ENCODE results near the gene ACAA1.
"Not testable (repeated sequence)": the region's sequence is repeated elsewhere in the genome, so short reads cannot be mapped to it uniquely, and the experiment has no call there.

The ACAA1 gene

DNA sequence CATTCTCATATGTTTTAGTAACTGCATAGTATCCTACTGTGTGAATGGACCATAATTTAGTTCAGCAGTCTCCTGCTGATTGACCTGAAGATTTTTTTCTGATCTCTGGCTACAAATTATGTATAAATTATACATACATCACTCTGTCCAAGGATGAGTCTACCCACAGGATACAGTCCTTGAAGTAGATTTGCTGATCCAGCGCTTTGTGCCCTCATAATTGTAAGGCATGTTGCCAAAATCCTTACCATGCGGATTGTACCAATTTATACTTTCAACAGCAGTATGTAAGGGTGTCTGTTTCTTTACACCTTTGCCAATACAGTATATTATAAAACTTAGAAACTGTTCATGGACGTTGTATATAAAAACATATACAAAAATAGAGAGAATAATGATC, 46.5 kb downstream of the ACAA1 start:
- H3K9me3 Mint-ChIP-seq (ENCODE audit: low read depth): no peaks in the 10 kb centered on the region
- H3K4me3 Mint-ChIP-seq: no peak overlapping the region
- no peaks in the 10 kb centered on the region for H3K27me3 Mint-ChIP-seq
- H3K27ac Mint-ChIP-seq: no peak overlapping the region
- no peaks in the 10 kb centered on the region for H3K36me3 Mint-ChIP-seq
- H3K4me1 Mint-ChIP-seq (ENCODE audit: low read depth): no peaks in the 10 kb centered on the region

DNA sequence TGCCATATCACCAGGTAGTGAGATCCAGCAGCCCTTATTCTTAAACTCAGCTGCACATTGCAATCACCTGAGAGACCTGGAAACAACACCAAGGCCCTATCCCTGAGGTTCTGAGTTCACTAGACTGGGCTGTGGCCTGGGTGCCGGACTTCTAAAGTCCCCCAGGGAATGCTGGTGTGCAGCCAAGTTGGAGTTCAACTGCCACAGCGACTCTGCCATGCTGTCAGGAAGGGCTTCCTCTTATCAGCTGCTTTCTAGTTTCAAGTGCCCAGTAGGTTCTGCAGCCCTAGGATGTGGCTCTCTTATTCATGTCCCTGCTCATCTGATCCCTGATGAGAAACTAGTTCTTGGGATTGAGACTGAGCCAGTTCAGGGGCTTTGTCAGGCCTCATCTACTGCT, 47.8 kb downstream of the ACAA1 start:
- no peaks in the 10 kb centered on the region for H3K36me3 Mint-ChIP-seq
- peaks cover 1% of the 10 kb centered on the region for H3K9me3 Mint-ChIP-seq (ENCODE audit: low read depth)

DNA sequence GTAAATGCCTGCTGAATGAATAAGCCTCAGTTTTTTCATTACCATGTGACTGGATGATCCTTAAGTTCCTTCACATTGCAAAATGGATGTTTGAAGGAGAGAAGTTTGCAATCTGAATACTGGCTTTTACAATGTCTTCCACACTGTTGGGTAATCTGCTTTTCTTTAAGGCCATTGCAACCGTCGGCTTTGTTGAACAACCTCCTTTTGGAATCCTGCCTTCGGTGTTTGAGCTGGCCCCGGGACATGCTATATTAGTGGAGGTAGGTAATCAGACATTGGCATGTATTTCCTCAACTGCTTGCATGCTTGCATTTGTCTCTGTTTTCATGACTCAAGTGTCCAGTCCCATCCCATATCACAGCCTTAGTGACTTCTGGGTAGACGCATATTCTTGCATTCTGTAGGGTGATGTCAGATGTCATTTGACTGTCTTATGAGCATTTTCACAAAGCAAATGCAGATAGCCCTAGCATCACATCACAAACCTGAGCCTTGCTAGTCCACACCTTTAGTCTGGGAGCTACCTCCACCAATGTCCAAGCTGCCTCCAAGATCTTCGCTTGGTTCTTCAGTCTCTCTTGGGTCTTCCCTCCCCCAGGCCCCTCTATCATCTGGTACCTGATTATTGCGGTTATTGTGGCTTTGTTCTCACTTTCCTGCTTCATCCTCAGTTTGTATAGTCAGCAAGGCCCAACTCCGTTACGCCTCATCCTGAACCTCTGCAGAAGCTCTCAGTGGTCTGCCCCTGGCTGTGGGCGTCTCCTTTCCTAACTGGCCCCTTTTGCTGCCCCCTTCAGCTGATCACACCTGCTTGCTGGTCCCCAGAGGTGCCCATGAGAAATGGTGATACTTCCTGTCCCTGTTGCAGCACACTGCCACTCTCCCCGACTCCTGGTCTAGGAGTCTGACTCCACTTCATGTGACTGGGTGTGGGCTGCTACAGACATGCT, 48.5 kb downstream of the ACAA1 start:
- H3K4me3 Mint-ChIP-seq: no peak overlapping the region
- no peak overlapping the region for H3K27ac Mint-ChIP-seq

More for the DNA sequence above, 47.8 kb downstream of the ACAA1 start:
- no peaks in the 10 kb centered on the region for H3K4me1 Mint-ChIP-seq (ENCODE audit: low read depth)
- no peaks in the 10 kb centered on the region for H3K27me3 Mint-ChIP-seq
- H3K27ac Mint-ChIP-seq: no peak overlapping the region
- H3K4me3 Mint-ChIP-seq: no peak overlapping the region

DNA sequence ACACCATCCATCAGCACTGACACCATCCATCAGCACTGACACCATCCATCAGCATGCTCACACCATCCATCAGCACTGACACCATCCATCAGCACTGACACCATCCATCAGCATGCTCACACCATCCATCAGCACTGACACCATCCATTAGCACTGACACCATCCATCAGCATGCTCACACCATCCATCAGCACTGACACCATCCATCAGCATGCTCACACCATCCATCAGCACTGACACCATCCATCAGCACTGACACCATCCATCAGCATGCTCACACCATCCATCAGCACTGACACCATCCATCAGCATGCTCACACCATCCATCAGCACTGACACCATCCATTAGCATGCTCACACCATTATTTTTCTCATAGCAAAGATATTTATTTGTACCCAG, 49.6 kb downstream of the ACAA1 start:
- H3K4me1 Mint-ChIP-seq (ENCODE audit: low read depth); H3K36me3 Mint-ChIP-seq; H3K27me3 Mint-ChIP-seq; H3K27ac Mint-ChIP-seq; H3K4me3 Mint-ChIP-seq; H3K9me3 Mint-ChIP-seq (ENCODE audit: low read depth): not testable (repeated sequence)

More for the DNA sequence above, 48.5 kb downstream of the ACAA1 start:
- H3K9me3 Mint-ChIP-seq (ENCODE audit: low read depth): peaks cover 4% of the 10 kb centered on the region
- no peaks in the 10 kb centered on the region for H3K4me1 Mint-ChIP-seq (ENCODE audit: low read depth)
- no peaks in the 10 kb centered on the region for H3K36me3 Mint-ChIP-seq
- H3K27me3 Mint-ChIP-seq: no peaks in the 10 kb centered on the region

DNA sequence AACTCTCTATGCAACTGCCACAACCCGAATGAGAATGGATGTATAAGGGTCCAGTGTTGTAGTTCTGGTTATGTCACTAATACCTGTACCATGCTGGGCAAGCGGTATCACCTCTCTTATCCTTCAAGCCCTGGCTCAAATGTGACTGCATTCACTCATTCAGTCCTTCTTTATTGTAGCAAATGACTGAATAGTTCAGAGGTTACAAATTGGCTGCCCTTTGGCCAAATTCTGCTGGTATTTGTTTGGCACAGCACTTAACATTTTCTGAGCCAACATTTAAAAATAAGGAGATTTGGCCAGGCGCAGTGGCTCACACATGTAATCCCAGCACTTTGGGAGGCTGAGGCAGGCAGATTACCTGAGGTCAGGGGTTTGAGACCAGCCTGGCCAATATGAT, 50.4 kb downstream of the ACAA1 start:
- Mint-ChIP-seq H3K27me3 (no peaks in the 10 kb centered on the region), H3K4me1 (ENCODE audit: low read depth) (no peaks in the 10 kb centered on the region), H3K4me3 (no peak overlapping the region), H3K27ac (no peak overlapping the region), H3K9me3 (ENCODE audit: low read depth) (peaks cover 4% of the 10 kb centered on the region), H3K36me3 (no peaks in the 10 kb centered on the region)

DNA sequence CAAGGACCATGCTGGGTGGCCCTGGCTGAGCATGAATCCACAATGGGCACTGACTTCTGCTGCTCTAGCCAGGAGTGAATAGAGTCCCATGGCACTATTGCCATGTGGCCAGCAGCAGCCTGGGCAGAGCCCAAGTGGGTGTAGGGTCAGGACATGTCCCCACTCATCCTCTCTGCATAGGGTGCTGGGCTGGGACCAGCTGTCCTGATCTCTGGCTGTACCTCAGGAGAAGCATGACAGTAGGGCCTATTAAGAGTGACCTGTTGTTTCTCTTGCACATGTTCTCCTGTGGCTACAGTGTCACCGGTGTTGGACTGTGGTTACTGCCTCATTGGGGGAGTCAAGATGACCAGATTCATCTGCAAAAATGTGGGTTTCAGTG, 51.0 kb downstream of the ACAA1 start:
- H3K27ac Mint-ChIP-seq: no peak overlapping the region
- H3K27me3 Mint-ChIP-seq: no peaks in the 10 kb centered on the region
- H3K4me1 Mint-ChIP-seq (ENCODE audit: low read depth): no peaks in the 10 kb centered on the region
- no peak overlapping the region for H3K4me3 Mint-ChIP-seq
- peaks cover 4% of the 10 kb centered on the region for H3K9me3 Mint-ChIP-seq (ENCODE audit: low read depth)
- H3K36me3 Mint-ChIP-seq: no peaks in the 10 kb centered on the region

DNA sequence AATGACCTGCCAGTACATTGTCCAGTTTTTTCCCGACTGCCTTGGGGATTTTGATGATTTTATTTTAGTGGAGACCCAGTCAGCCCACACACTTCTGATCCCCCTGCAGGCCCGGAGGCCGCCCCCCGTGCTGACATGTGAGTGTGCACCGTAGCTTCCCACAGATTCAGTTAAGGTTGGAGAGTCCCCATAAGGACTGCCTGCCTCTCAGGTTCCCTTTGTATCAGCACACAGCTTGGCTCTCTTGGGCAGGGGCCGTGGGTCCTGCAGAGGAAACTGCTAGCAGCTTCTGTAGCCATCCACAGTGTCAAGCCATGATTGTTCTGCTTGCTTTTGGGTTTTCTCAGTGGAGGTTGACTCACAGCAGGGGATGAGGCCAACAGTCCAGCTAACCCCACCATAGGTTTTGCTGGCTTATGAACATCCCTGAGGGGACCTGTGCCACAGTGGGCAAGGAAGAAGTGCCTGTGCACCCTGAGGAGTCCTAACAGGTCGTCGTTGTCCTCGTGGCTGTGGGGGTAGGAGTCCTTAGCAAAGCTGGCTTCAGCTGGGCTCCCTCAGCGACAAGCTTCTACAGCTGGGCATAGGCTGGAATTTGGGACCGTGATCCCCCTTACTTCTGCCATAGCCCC, 51.5 kb downstream of the ACAA1 start:
- Mint-ChIP-seq H3K27me3 (no peaks in the 10 kb centered on the region), H3K27ac (no peak overlapping the region), H3K36me3 (no peaks in the 10 kb centered on the region), H3K9me3 (ENCODE audit: low read depth) (peaks cover 4% of the 10 kb centered on the region), H3K4me1 (ENCODE audit: low read depth) (no peaks in the 10 kb centered on the region), H3K4me3 (no peak overlapping the region)

DNA sequence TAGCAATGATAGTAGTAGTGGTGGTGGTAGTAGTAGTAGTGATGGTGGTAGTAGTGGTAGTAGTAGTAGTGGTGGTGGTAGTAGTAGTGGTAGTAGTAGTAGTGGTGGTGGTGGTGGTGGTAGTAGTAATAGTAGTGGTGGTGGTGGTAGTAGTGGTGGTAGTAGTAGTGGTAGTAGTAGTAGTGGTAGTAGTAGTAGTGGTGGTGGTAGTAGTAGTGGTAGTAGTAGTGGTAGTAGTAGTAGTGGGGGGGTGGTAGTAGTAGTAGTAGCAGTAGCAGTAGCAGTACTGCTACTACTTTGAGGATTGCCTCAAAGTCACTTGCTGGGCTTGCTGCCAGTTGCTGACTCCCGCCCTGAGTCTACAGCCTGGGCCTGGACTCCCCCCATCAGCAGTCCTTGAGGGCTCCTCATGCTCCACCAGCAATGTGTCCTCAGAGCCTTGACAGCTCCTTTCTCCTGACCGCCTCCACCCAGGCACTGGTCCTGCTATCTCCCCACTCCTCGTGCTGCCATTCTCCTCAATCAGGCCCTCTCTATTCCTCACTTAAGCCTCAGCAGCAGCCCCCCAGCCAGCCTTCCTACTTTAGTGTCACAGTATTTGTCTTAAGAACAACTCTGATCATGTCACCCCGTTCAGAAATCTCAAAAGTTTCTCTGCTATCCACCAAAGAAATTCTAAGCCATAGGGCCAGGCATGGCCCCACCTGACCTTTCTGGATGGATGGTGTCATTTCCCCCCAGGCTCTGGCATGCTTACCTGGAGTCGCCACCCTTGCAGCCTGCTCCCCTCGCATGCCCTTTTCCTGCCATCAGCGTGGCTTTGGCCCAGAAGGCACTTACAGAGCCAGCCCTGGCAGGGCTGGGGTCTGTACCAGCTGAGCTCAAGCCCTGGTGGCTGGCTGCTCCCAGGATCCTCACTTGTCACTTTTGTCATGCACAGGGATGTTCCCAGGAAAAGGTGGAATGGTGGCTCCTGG, 52.3 kb downstream of the ACAA1 start:
- Mint-ChIP-seq H3K9me3 (ENCODE audit: low read depth) (peaks cover 4% of the 10 kb centered on the region), H3K4me1 (ENCODE audit: low read depth) (no peaks in the 10 kb centered on the region), H3K27ac (peak overlapping the region; percentile 86), H3K36me3 (no peaks in the 10 kb centered on the region), H3K4me3 (peak overlapping the region; percentile 12), H3K27me3 (no peaks in the 10 kb centered on the region)

DNA sequence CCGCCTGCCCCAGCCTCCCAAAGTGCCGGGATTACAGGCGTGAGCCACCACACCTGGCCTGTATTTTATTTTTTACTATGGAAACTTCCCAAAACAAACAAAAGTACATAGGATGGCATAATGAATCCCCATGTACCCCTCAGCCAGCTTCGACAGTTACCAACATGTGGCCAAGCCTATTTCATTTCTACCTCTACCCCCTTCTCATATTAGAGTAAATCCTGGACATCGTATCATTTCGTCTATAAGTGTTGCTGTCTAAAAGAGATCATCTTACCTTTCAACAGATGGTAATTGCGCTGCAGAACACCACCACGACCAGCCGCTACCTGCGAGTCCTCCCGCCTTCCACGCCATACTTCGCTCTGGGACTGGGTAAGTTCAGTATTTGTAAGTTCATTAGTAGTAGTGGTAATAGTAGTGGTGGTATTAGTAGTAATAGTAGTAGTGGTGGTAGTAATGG, 53.0 kb downstream of the ACAA1 start:
- H3K4me1 Mint-ChIP-seq (ENCODE audit: low read depth): no peaks in the 10 kb centered on the region
- H3K36me3 Mint-ChIP-seq: no peaks in the 10 kb centered on the region
- H3K27ac Mint-ChIP-seq: peak overlapping the region; percentile 18
- peak overlapping the region; percentile 12 for H3K4me3 Mint-ChIP-seq
- peaks cover 4% of the 10 kb centered on the region for H3K9me3 Mint-ChIP-seq (ENCODE audit: low read depth)
- H3K27me3 Mint-ChIP-seq: no peaks in the 10 kb centered on the region

DNA sequence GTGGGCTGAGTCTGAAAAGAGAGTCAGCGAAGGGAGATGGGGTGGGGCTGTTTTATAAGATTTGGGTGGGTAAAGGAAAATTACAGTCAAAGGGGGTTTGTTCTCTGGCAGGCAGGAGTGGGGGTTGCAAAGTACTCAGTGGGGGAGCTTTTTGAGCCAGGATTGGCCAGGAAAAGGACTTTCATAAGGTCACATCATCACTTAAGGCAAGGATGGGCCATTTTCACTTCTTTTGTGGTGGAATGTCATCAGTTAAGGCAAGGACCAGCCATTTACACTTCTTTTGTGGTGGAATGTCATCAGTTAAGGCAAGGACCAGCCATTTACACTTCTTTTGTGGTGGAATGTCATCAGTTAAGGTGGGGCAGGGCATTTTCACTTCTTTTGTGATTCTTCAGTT, 53.7 kb downstream of the ACAA1 start:
- H3K9me3 Mint-ChIP-seq (ENCODE audit: low read depth); H3K4me3 Mint-ChIP-seq; H3K27me3 Mint-ChIP-seq; H3K27ac Mint-ChIP-seq; H3K4me1 Mint-ChIP-seq (ENCODE audit: low read depth); H3K36me3 Mint-ChIP-seq: not testable (repeated sequence)

DNA sequence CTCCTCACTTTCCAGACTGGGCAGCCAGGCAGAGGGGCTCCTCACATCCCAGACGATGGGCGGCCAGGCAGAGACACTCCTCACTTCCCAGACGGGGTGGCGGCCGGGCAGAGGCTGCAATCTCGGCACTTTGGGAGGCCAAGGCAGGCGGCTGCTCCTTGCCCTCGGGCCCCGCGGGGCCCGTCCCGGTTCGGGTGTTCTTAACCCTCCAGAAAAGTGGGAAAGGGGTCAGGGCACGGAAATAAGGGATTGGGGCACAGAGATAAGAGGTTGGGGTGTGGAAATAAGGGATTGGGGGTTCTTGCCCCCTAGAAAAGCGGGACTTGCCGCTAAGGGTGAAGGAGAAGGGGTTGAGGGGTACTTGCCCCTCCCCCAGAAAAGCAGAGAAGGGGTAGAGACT, 54.6 kb downstream of the ACAA1 start:
- not testable (repeated sequence) for H3K27me3 Mint-ChIP-seq; H3K4me1 Mint-ChIP-seq (ENCODE audit: low read depth); H3K4me3 Mint-ChIP-seq; H3K36me3 Mint-ChIP-seq; H3K27ac Mint-ChIP-seq; H3K9me3 Mint-ChIP-seq (ENCODE audit: low read depth)

DNA sequence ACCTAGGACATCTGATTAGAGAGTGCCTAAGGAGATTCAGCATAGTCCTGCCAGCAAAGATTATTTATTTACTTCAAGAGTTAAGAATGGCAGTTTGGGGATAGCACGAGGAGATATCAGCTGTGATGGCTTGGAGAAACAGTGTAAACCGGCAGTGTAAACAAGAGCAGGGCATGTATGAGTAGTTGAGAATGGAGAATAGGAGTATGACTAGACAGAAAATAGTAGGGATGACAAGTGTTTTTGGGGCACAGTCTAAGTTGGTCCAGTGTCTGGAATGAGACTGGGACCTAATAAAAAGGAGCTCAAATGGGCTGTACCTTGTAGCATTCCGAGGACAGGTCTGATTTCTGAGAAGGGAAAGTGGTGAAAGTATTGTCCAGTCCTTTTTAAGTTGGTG, 59.9 kb downstream of the ACAA1 start:
- not testable (repeated sequence) for H3K4me1 Mint-ChIP-seq (ENCODE audit: low read depth); H3K27ac Mint-ChIP-seq; H3K27me3 Mint-ChIP-seq

More for the DNA sequence above, 59.9 kb downstream of the ACAA1 start:
- H3K36me3 Mint-ChIP-seq; H3K4me3 Mint-ChIP-seq; H3K9me3 Mint-ChIP-seq (ENCODE audit: low read depth): not testable (repeated sequence)
